Measurements from ENCODE around the gene ZNF765. TPM values are rescaled to one million over a fixed set of nuclear protein-coding genes. Genes with fewer than 3 reads are reported as not detected.
A peak's percentile ranks its signal among the peaks of the same experiment; 100 is the strongest.
"Not testable (repeated sequence)": the region's sequence is repeated elsewhere in the genome, so short reads cannot be mapped to it uniquely, and the experiment has no call there.

Gene ZNF765
- total RNA-seq, result 10 to 100 TPM; 11.8 to 12.5 TPM

- H3K27me3 Mint-ChIP-seq (ENCODE audit: low read depth), result no peaks in the 10 kb centered on the region
- H3K4me3 Mint-ChIP-seq, result peak within 1 kb of the TSS; percentile 96
- DNase-seq, result peak; percentile 97
- H3K9me3 Mint-ChIP-seq (ENCODE audit: insufficient read depth), result peaks cover 16% of the 10 kb centered on the region
- peaks cover 49% of the 10 kb centered on the region for H3K36me3 Mint-ChIP-seq (ENCODE audit: low read depth)
- peaks cover 20% of the 10 kb centered on the region for H3K4me1 Mint-ChIP-seq (ENCODE audit: low read depth)
- ATAC-seq, result peak; percentile 99
- CTCF ChIA-PET, result no interaction called here
- POLR2A ChIA-PET, result interaction anchor here (0.6 to 1.3 kb wide), 7 partner anchors 23 to 934 kb away, joined by 3 to 5 read pairs (median 3); partner anchors contain the start of gene ZNF761
- H3K27ac Mint-ChIP-seq, result peak within 1 kb of the TSS; percentile 91
These were observed at the start of gene ZNF765 for GRCh38 chr19:53394974-53395839. Gene ZNF765 (plus strand): TSS chr19:53395149. CDS start chr19:53398016, 2,867 bp downstream.

- H3K27me3 Mint-ChIP-seq (ENCODE audit: low read depth), result no peaks in the 10 kb centered on the region
- H3K4me1 Mint-ChIP-seq (ENCODE audit: low read depth), result no peaks in the 10 kb centered on the region
- ChIA-PET CTCF (no interaction called here), POLR2A (no interaction called here)
- peaks cover 57% of the 10 kb centered on the region for H3K9me3 Mint-ChIP-seq (ENCODE audit: insufficient read depth)
- H3K27ac Mint-ChIP-seq, result no peak overlapping the region
- peaks cover 50% of the 10 kb centered on the region for H3K36me3 Mint-ChIP-seq (ENCODE audit: low read depth)
- no peak for DNase-seq
- no peak for ATAC-seq
- H3K4me3 Mint-ChIP-seq, result no peak overlapping the region
These were observed 39.2 kb upstream of the ZNF765 start for GRCh38 chr19:53355739-53356138.

GRCh38 chr19:53357821-53358581, 36.9 kb upstream of the ZNF765 start:
- DNase-seq (peak; percentile 24), ATAC-seq (no peak)
- no peaks in the 10 kb centered on the region for H3K27me3 Mint-ChIP-seq (ENCODE audit: low read depth)
- H3K27ac Mint-ChIP-seq, result no peak overlapping the region
- H3K4me1 Mint-ChIP-seq (ENCODE audit: low read depth), result no peaks in the 10 kb centered on the region
- H3K9me3 Mint-ChIP-seq (ENCODE audit: insufficient read depth), result peaks cover 38% of the 10 kb centered on the region
- ChIA-PET POLR2A (no interaction called here), CTCF (interaction anchor here (1.0 kb wide), 1 partner anchor 163 kb away, joined by 3 read pairs; no protein-coding TSS in a partner anchor)
- H3K36me3 Mint-ChIP-seq (ENCODE audit: low read depth), result peaks cover 27% of the 10 kb centered on the region
- no peak overlapping the region for H3K4me3 Mint-ChIP-seq

- H3K4me1 Mint-ChIP-seq (ENCODE audit: low read depth); H3K27me3 Mint-ChIP-seq (ENCODE audit: low read depth); H3K4me3 Mint-ChIP-seq; H3K27ac Mint-ChIP-seq; DNase-seq; ATAC-seq; POLR2A ChIA-PET: not testable (repeated sequence)
- Mint-ChIP-seq H3K9me3 (ENCODE audit: insufficient read depth) (peaks cover 27% of the 10 kb centered on the region), H3K36me3 (ENCODE audit: low read depth) (peaks cover 17% of the 10 kb centered on the region)
- CTCF ChIA-PET, result interaction anchor here (2.7 kb wide), 1 partner anchor 165 kb away, joined by 7 read pairs; no protein-coding TSS in a partner anchor
These were observed 34.9 kb upstream of the ZNF765 start for GRCh38 chr19:53360056-53360455.

- POLR2A ChIA-PET, result interaction anchor here (0.5 kb wide), 1 partner anchor 1659 kb away, joined by 3 read pairs; no protein-coding TSS in a partner anchor
- ATAC-seq, result peak; percentile 100
- Mint-ChIP-seq H3K9me3 (ENCODE audit: insufficient read depth) (peaks cover 12% of the 10 kb centered on the region), H3K27ac (peak within 1 kb of the TSS; percentile 95), H3K4me3 (peak within 1 kb of the TSS; percentile 92), H3K36me3 (ENCODE audit: low read depth) (peaks cover 35% of the 10 kb centered on the region), H3K4me1 (ENCODE audit: low read depth) (peaks cover 23% of the 10 kb centered on the region), H3K27me3 (ENCODE audit: low read depth) (no peaks in the 10 kb centered on the region)
- peak; percentile 97 for DNase-seq
- CTCF ChIA-PET, result no interaction called here
These were observed 29.6 kb upstream of the ZNF765 start, which contains the start of gene ZNF525 for GRCh38 chr19:53365134-53365898. Gene ZNF525 (plus strand): TSS chr19:53365705. CDS start chr19:53372282, 6,577 bp downstream.

- ChIA-PET POLR2A (interaction anchor here (0.7 kb wide), 1 partner anchor 79 kb away, joined by 3 read pairs; no protein-coding TSS in a partner anchor), CTCF (no interaction called here)
- peak; percentile 59 for ATAC-seq
- peak overlapping the region; percentile 95 for H3K27ac Mint-ChIP-seq
- peaks cover 18% of the 10 kb centered on the region for H3K9me3 Mint-ChIP-seq (ENCODE audit: insufficient read depth)
- DNase-seq, result peak; percentile 56
- H3K36me3 Mint-ChIP-seq (ENCODE audit: low read depth), result peaks cover 42% of the 10 kb centered on the region
- H3K4me1 Mint-ChIP-seq (ENCODE audit: low read depth), result peaks cover 23% of the 10 kb centered on the region
- H3K4me3 Mint-ChIP-seq, result peak overlapping the region; percentile 92
- H3K27me3 Mint-ChIP-seq (ENCODE audit: low read depth), result no peaks in the 10 kb centered on the region
These were observed 29.0 kb upstream of the ZNF765 start for GRCh38 chr19:53365899-53366493.

- no peak overlapping the region for H3K27ac Mint-ChIP-seq
- H3K36me3 Mint-ChIP-seq (ENCODE audit: low read depth), result peaks cover 81% of the 10 kb centered on the region
- no peaks in the 10 kb centered on the region for H3K27me3 Mint-ChIP-seq (ENCODE audit: low read depth)
- H3K9me3 Mint-ChIP-seq (ENCODE audit: insufficient read depth), result peaks cover 37% of the 10 kb centered on the region
- H3K4me3 Mint-ChIP-seq, result no peak overlapping the region
- ChIA-PET CTCF (no interaction called here), POLR2A (interaction anchor here (0.6 to 1.5 kb wide), 2 partner anchors 23 to 39 kb away, joined by 3 to 4 read pairs; partner anchors contain the start of genes ZNF765 and ZNF845)
- DNase-seq, result no peak
- no peak for ATAC-seq
- peaks cover 8% of the 10 kb centered on the region for H3K4me1 Mint-ChIP-seq (ENCODE audit: low read depth)
These were observed 22.8 kb upstream of the ZNF765 start for GRCh38 chr19:53372196-53372595.

GRCh38 chr19:53374288-53374687, 20.7 kb upstream of the ZNF765 start:
- H3K27me3 Mint-ChIP-seq (ENCODE audit: low read depth), result no peaks in the 10 kb centered on the region
- H3K4me3 Mint-ChIP-seq, result no peak overlapping the region
- no peak for ATAC-seq
- peaks cover 37% of the 10 kb centered on the region for H3K9me3 Mint-ChIP-seq (ENCODE audit: insufficient read depth)
- H3K27ac Mint-ChIP-seq, result no peak overlapping the region
- H3K36me3 Mint-ChIP-seq (ENCODE audit: low read depth), result peaks cover 81% of the 10 kb centered on the region
- DNase-seq, result no peak
- POLR2A ChIA-PET, result no interaction called here
- CTCF ChIA-PET, result no interaction called here
- no peaks in the 10 kb centered on the region for H3K4me1 Mint-ChIP-seq (ENCODE audit: low read depth)

GRCh38 chr19:53374743-53375142, 20.2 kb upstream of the ZNF765 start:
- Mint-ChIP-seq H3K27me3 (ENCODE audit: low read depth) (no peaks in the 10 kb centered on the region), H3K36me3 (ENCODE audit: low read depth) (peaks cover 84% of the 10 kb centered on the region)
- POLR2A ChIA-PET, result no interaction called here

GRCh38 chr19:53381376-53381775, 13.6 kb upstream of the ZNF765 start:
- ATAC-seq, result no peak
- Mint-ChIP-seq H3K36me3 (ENCODE audit: low read depth) (peaks cover 91% of the 10 kb centered on the region), H3K4me1 (ENCODE audit: low read depth) (no peaks in the 10 kb centered on the region), H3K9me3 (ENCODE audit: insufficient read depth) (peaks cover 67% of the 10 kb centered on the region), H3K27ac (no peak overlapping the region), H3K27me3 (ENCODE audit: low read depth) (no peaks in the 10 kb centered on the region), H3K4me3 (no peak overlapping the region)
- POLR2A ChIA-PET, result no interaction called here
- DNase-seq, result no peak
- CTCF ChIA-PET, result no interaction called here

More at GRCh38 chr19:53374743-53375142, 20.2 kb upstream of the ZNF765 start:
- no peak overlapping the region for H3K4me3 Mint-ChIP-seq
- H3K9me3 Mint-ChIP-seq (ENCODE audit: insufficient read depth), result peaks cover 37% of the 10 kb centered on the region
- ATAC-seq (no peak), DNase-seq (no peak)
- CTCF ChIA-PET, result no interaction called here
- H3K27ac Mint-ChIP-seq, result no peak overlapping the region
- no peaks in the 10 kb centered on the region for H3K4me1 Mint-ChIP-seq (ENCODE audit: low read depth)

- no peak for ATAC-seq
- ChIA-PET CTCF (no interaction called here), POLR2A (no interaction called here)
- Mint-ChIP-seq H3K36me3 (ENCODE audit: low read depth) (peaks cover 55% of the 10 kb centered on the region), H3K9me3 (ENCODE audit: insufficient read depth) (peaks cover 48% of the 10 kb centered on the region), H3K27me3 (ENCODE audit: low read depth) (no peaks in the 10 kb centered on the region), H3K4me3 (no peak overlapping the region), H3K27ac (no peak overlapping the region), H3K4me1 (ENCODE audit: low read depth) (no peaks in the 10 kb centered on the region)
- no peak for DNase-seq
These were observed 6.8 kb upstream of the ZNF765 start for GRCh38 chr19:53388168-53388567.

Measured in activated CD8-positive, alpha-beta T cell treated with anti-CD3 and anti-CD28 coated beads, Interleukin-2, amount 10 ng/mL, durations not matched to agents 7 days and 5 days (primary cell).